PC-9 (cell line): Measurements from ENCODE around the gene MET. TPM values are rescaled to one million over a fixed set of nuclear protein-coding genes. Genes with fewer than 3 reads are reported as not detected.

ENCODE experiments used
- BruUV-seq: library from RNA; stranded (reverse); fragments of 400-500 nt; replicated peaks from 2 replicates; lab custom pipeline; 2021; lab: Mats Ljungman, UMichigan
- CTCF ChIA-PET: fragments of 300-600 bp; sonication (Branson Sonifier 250); formaldehyde crosslinking; loops from one replicate; lab custom pipeline; 2022; ENCODE audit warnings: antibody characterized with exemption; lab: Charles Lee
- POLR2A ChIA-PET: fragments of 300-600 bp; sonication (Branson Sonifier 250); formaldehyde crosslinking; loops from one replicate; lab custom pipeline; 2022; ENCODE audit warnings: antibody characterized with exemption; ENCODE audit not compliant: unreplicated experiment; lab: Charles Lee
- DNase-seq, 2 experiments: peaks; one replicate each; pipeline versions ENCODE4 v3.0.0 to v3.0.0-alpha.2; 2015 to 2022; ENCODE audit warnings: mixed read lengths in 1 of 2
- H2AFZ ChIP-seq: fragments of 200-600 bp; sonication (generic); 2 replicates; pipeline ENCODE4 v1.8.1; 2017; ENCODE audit warnings: antibody characterized with exemption
- H3F3A ChIP-seq: fragments of 200-600 bp; sonication (generic); 2 replicates; pipeline ENCODE4 v1.8.1; 2017; ENCODE audit warnings: antibody characterized with exemption, mild to moderate bottlenecking, low read depth; ENCODE audit not compliant: insufficient read depth
- H3K27ac ChIP-seq: fragments of 200-600 bp; sonication (generic); 2 replicates; pipeline ENCODE4 v1.6.1; 2016; ENCODE audit warnings: mixed run types
- H3K27me3 ChIP-seq: fragments of 200-600 bp; sonication (generic); 2 replicates; pipeline ENCODE4 v1.6.1; 2016; ENCODE audit warnings: low read depth, mixed run types; ENCODE audit not compliant: insufficient read depth
- H3K36me3 ChIP-seq: fragments of 200-600 bp; sonication (generic); 2 replicates; pipeline ENCODE4 v1.6.1; 2016; ENCODE audit warnings: low read depth, mixed run types
- H3K4me1 ChIP-seq: fragments of 200-600 bp; sonication (generic); replicated peaks from 2 replicates; pipeline ENCODE4 v1.6.1; 2016; ENCODE audit warnings: mixed run types; ENCODE audit not compliant: insufficient read depth
- H3K4me2 ChIP-seq: fragments of 200-600 bp; sonication (generic); 2 replicates; pipeline ENCODE4 v1.6.1; 2017; ENCODE audit warnings: mixed run types
- H3K4me3 ChIP-seq: fragments of 200-600 bp; sonication (generic); 2 replicates; pipeline ENCODE4 v1.6.1; 2016; ENCODE audit warnings: mixed run types
- H3K79me2 ChIP-seq: fragments of 200-600 bp; sonication (generic); 2 replicates; pipeline ENCODE4 v1.6.1; 2017; ENCODE audit warnings: low read depth, mixed run types
- H3K9me2 ChIP-seq: fragments of 200-600 bp; sonication (generic); 2 replicates; pipeline ENCODE4 v1.8.1; 2017; ENCODE audit warnings: mild to moderate bottlenecking; ENCODE audit not compliant: insufficient read depth
- H3K9me3 ChIP-seq: fragments of 200-600 bp; sonication (generic); 2 replicates; pipeline ENCODE4 v1.8.1; 2016; ENCODE audit warnings: low read depth; ENCODE audit not compliant: insufficient read depth
- H4K20me1 ChIP-seq: fragments of 200-600 bp; sonication (generic); 2 replicates; pipeline ENCODE4 v1.8.1; 2017; ENCODE audit not compliant: insufficient read depth
- EZH2 ChIP-seq: fragments of 200-600 bp; sonication (generic); IDR thresholded peaks from 2 replicates; pipeline ENCODE4 v1.8.0; 2017; ENCODE audit warnings: antibody characterized with exemption, low read depth
- intact Hi-C: fragments of 100-400 bp; cut with micrococcal nuclease; formaldehyde crosslinking; loops from one replicate; pipeline ENCODE4 v1.10.0; 2022; ENCODE audit not compliant: unreplicated experiment
- total RNA-seq: library from RNA; stranded (reverse); gene quantifications from 2 replicates; pipeline ENCODE4 v1.2.3, GENCODE V29; 2021
- TF ChIP-seq, protein P1 (sequence below): fragments of 200-600 bp; sonication (generic); conservative IDR thresholded peaks from 2 replicates; pipeline ENCODE4 v1.6.1; 2017; ENCODE audit warnings: mixed run types, antibody characterized with exemption, mild to moderate bottlenecking, moderate library complexity

MET gene
- total RNA-seq, 1 experiment from 2014 or later, result 287 TPM

DNA sequence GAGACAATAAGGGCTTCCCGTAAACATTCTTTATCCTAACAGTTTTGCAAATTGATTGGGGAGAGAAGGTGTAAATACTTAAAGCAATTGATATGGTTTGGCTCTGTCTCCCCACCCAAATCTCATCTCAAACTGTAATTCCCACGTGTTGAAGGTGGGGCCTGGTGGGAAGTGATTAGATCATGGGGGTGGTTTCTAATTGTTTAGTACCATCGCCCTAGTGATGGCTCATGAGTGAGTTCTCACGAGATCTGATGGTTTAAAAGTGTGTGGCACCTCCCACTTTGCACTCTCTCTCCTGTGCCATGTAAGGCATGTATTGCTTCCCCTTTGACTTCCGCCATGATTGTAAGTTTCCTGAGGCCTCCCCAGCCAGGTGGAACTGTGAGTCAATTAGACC, 168.3 kb downstream of the MET start:
- intact Hi-C loops, result loop anchor here (2.0 kb wide), 1 partner anchor 15 kb away; no protein-coding TSS in a partner anchor

DNA sequence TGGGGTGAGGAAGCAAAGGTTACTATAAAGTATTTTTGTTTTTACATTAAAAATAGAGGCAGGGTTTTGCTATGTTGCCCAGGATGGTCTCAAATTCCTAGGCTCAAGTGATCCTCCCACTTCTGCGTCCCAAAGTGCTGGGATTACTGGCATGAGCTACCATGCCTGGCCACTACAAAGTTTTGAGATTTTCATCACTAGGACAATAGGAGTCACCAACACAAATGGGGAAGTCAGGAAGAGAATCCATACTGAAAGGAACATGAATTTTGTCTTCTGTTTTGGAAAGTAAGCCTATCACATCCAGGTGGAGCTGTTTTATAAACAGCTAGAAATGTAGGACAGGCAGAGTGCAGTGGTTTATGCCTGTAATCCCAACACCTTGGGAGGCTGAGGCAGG, 170.4 kb downstream of the MET start:
- H3K4me2 ChIP-seq, result no peak overlapping the region
- H2AFZ ChIP-seq, result no peak overlapping the region
- no peaks in the 10 kb centered on the region for H3K9me3 ChIP-seq
- CTCF ChIA-PET, result no interaction called here
- no peaks in the 10 kb centered on the region for H3F3A ChIP-seq
- no peak for TF ChIP-seq EZH2
- TF ChIP-seq, protein P1, sequence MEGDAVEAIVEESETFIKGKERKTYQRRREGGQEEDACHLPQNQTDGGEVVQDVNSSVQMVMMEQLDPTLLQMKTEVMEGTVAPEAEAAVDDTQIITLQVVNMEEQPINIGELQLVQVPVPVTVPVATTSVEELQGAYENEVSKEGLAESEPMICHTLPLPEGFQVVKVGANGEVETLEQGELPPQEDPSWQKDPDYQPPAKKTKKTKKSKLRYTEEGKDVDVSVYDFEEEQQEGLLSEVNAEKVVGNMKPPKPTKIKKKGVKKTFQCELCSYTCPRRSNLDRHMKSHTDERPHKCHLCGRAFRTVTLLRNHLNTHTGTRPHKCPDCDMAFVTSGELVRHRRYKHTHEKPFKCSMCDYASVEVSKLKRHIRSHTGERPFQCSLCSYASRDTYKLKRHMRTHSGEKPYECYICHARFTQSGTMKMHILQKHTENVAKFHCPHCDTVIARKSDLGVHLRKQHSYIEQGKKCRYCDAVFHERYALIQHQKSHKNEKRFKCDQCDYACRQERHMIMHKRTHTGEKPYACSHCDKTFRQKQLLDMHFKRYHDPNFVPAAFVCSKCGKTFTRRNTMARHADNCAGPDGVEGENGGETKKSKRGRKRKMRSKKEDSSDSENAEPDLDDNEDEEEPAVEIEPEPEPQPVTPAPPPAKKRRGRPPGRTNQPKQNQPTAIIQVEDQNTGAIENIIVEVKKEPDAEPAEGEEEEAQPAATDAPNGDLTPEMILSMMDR, result no peak
- no peaks in the 10 kb centered on the region for H3K36me3 ChIP-seq
- 0 out of 2 replicates have a peak, but pooled peaks cover 2% of the 10 kb centered on the region for H3K4me1 ChIP-seq
- intact Hi-C loops, result no loop called here
- no peaks in the 10 kb centered on the region for H3K27me3 ChIP-seq
- H3K27ac ChIP-seq, result no peak overlapping the region
- no peaks in the 10 kb centered on the region for H4K20me1 ChIP-seq
- POLR2A ChIA-PET, result no interaction called here
- H3K9me2 ChIP-seq, result no peaks in the 10 kb centered on the region; the same call in 1 of the 2 replicates
- no peak overlapping the region for H3K4me3 ChIP-seq
- H3K79me2 ChIP-seq, result no peaks in the 10 kb centered on the region
- DNase-seq, result no peak
- no TSS peak for BruUV-seq

More for the DNA sequence above, 168.3 kb downstream of the MET start:
- CTCF ChIA-PET, result no interaction called here
- no TSS peak for BruUV-seq
- no peak overlapping the region for H3K27ac ChIP-seq
- H4K20me1 ChIP-seq, result no peaks in the 10 kb centered on the region
- no peak overlapping the region for H2AFZ ChIP-seq
- no peak for DNase-seq
- TF ChIP-seq, protein P1, result no peak
- no peak for TF ChIP-seq EZH2
- H3K79me2 ChIP-seq, result no peaks in the 10 kb centered on the region
- H3K4me2 ChIP-seq, result no peak overlapping the region
- H3F3A ChIP-seq, result no peaks in the 10 kb centered on the region
- H3K9me3 ChIP-seq, result no peaks in the 10 kb centered on the region
- POLR2A ChIA-PET, result no interaction called here
- H3K27me3 ChIP-seq, result no peaks in the 10 kb centered on the region
- H3K36me3 ChIP-seq, result no peaks in the 10 kb centered on the region
- H3K4me1 ChIP-seq, result peaks cover 13% of the 10 kb centered on the region; the same call in 1 of the 2 replicates
- H3K4me3 ChIP-seq, result no peak overlapping the region
- no peaks in the 10 kb centered on the region; the same call in 1 of the 2 replicates for H3K9me2 ChIP-seq

DNA sequence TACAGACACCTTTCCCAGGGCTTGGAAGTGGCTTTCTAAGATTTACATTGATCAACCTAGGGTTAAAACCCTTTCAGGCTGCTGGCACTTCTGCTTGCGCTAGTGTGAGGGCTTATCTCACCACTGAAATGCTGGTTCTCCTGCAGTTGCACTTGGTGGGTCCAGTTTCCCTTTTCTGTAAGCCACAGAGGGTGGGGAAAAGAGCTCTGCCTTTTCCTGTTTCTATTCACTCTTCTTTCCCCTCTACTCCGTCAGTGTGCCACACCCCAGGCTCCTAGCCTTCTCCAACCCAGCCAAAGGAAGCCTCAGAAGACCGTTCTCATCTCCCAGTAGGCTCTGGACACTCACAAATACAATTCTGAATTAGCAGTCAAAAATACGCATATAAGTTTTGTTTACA, 171.4 kb downstream of the MET start:
- Histone ChIP-seq H3K27me3 (no peaks in the 10 kb centered on the region), H3K4me2 (no peak overlapping the region), H3K27ac (no peak overlapping the region), H3F3A (no peaks in the 10 kb centered on the region), H4K20me1 (no peaks in the 10 kb centered on the region), H3K79me2 (no peaks in the 10 kb centered on the region), H3K9me3 (no peaks in the 10 kb centered on the region), H3K9me2 (no peaks in the 10 kb centered on the region; the same call in 1 of the 2 replicates), H3K4me3 (no peak overlapping the region), H3K36me3 (no peaks in the 10 kb centered on the region), H3K4me1 (no peaks in the 10 kb centered on the region), H2AFZ (no peak overlapping the region)
- no peak for DNase-seq
- POLR2A ChIA-PET, result interaction anchor here (0.5 kb wide), 1 partner anchor 126 kb away, joined by 4 read pairs; no protein-coding TSS in a partner anchor
- CTCF ChIA-PET, result no interaction called here
- TF ChIP-seq, protein P1, result no peak
- TF ChIP-seq EZH2, result no peak
- no TSS peak for BruUV-seq
- intact Hi-C loops, result no loop called here

Other genes with a start within 250 kb of the MET start
- gene CAV2, start 172.5 kb upstream of the MET start, total RNA-seq, result 260 and 296 TPM in 2 replicates
- gene CAV1, start 147.2 kb upstream of the MET start, total RNA-seq, result 850 and 1,077 TPM in 2 replicates
- gene CAPZA2, start 190.4 kb downstream of the MET start, total RNA-seq, result 171 and 203 TPM in 2 replicates